SU-DHL-6 (cell line): Measurements from ENCODE around the gene HOXB6.

ENCODE experiments used
- H2AFZ ChIP-seq: fragments of 200-600 bp; sonication (generic); 2 replicates; pipeline ENCODE4 v1.6.1; 2014; ENCODE audit warnings: low read depth, mild to moderate bottlenecking, moderate library complexity, mixed read lengths, antibody characterized with exemption, low read length; ENCODE audit not compliant: severe bottlenecking
- H3F3A ChIP-seq: fragments of 200-600 bp; shearing (Covaris generic); 2 replicates; pipeline ENCODE4 v1.6.0; 2016; ENCODE audit warnings: antibody characterized with exemption, mild to moderate bottlenecking; ENCODE audit not compliant: insufficient read depth
- H3K27ac ChIP-seq: fragments of 200-600 bp; sonication (generic); 2 replicates; pipeline ENCODE4 v1.5.1; 2016; ENCODE audit warnings: low read depth, mild to moderate bottlenecking, low read length, moderate library complexity, mixed read lengths
- H3K27me3 ChIP-seq: fragments of 200-600 bp; sonication (generic), shearing (Covaris generic); 2 replicates; pipeline ENCODE4 v1.6.0; 2014; ENCODE audit warnings: mild to moderate bottlenecking, low read length
- H3K36me3 ChIP-seq: fragments of 200-600 bp; sonication (generic); 2 replicates; pipeline ENCODE4 v1.6.1; 2014; ENCODE audit warnings: mild to moderate bottlenecking, low read length, mixed read lengths
- H3K4me2 ChIP-seq: fragments of 300-600, 200-600 bp; shearing (Covaris generic), sonication (generic); 2 replicates; pipeline ENCODE4 v1.6.0; 2014; ENCODE audit warnings: low read length, low read depth, mild to moderate bottlenecking; ENCODE audit not compliant: poor library complexity, severe bottlenecking
- H3K4me3 ChIP-seq: fragments of 200-600 bp; sonication (generic); 2 replicates; pipeline ENCODE4 v1.5.1; 2014; ENCODE audit warnings: antibody characterized with exemption, low read length, mild to moderate bottlenecking, mixed read lengths; ENCODE audit not compliant: insufficient read depth, poor library complexity, severe bottlenecking
- H3K79me2 ChIP-seq: fragments of 200-600 bp; sonication (generic); 2 replicates; pipeline ENCODE4 v1.6.1; 2014; ENCODE audit warnings: mild to moderate bottlenecking, low read length, moderate library complexity; ENCODE audit not compliant: insufficient read depth
- H3K9ac ChIP-seq: fragments of 200-600 bp; sonication (generic); 2 replicates; pipeline ENCODE4 v1.7.0; 2014; ENCODE audit warnings: mild to moderate bottlenecking, low read length
- H3K9me2 ChIP-seq: fragments of 200-600 bp; sonication (generic); replicated peaks from 2 replicates; pipeline ENCODE4 v1.6.1; 2014; ENCODE audit warnings: low read length; ENCODE audit not compliant: insufficient read depth
- H3K9me3 ChIP-seq: fragments of 200-600 bp; sonication (generic); 2 replicates; pipeline ENCODE4 v1.6.1; 2014; ENCODE audit warnings: low read length, mixed read lengths; ENCODE audit not compliant: insufficient read depth
- H4K20me1 ChIP-seq: fragments of 200-600 bp; sonication (generic); 2 replicates; pipeline ENCODE4 v1.6.1; 2014; ENCODE audit warnings: low read depth, mild to moderate bottlenecking, antibody characterized with exemption, low read length, moderate library complexity, mixed read lengths
- EZH2phosphoT487 ChIP-seq: fragments of 200-600 bp; sonication (generic), shearing (Covaris generic); conservative IDR thresholded peaks from 2 replicates; pipeline ENCODE4 v1.6.1; 2018; ENCODE audit warnings: mild to moderate bottlenecking, antibody characterized with exemption, low read length, moderate library complexity, mixed read lengths
- TF ChIP-seq, protein P1 (sequence below): fragments of 200-600 bp; sonication (generic); IDR thresholded peaks from one replicate; pipeline ENCODE4 v1.5.1; 2017; ENCODE audit warnings: antibody characterized with exemption, mild to moderate bottlenecking, low read length, moderate library complexity; ENCODE audit not compliant: insufficient read depth, poor library complexity, severe bottlenecking

The HOXB6 gene

DNA sequence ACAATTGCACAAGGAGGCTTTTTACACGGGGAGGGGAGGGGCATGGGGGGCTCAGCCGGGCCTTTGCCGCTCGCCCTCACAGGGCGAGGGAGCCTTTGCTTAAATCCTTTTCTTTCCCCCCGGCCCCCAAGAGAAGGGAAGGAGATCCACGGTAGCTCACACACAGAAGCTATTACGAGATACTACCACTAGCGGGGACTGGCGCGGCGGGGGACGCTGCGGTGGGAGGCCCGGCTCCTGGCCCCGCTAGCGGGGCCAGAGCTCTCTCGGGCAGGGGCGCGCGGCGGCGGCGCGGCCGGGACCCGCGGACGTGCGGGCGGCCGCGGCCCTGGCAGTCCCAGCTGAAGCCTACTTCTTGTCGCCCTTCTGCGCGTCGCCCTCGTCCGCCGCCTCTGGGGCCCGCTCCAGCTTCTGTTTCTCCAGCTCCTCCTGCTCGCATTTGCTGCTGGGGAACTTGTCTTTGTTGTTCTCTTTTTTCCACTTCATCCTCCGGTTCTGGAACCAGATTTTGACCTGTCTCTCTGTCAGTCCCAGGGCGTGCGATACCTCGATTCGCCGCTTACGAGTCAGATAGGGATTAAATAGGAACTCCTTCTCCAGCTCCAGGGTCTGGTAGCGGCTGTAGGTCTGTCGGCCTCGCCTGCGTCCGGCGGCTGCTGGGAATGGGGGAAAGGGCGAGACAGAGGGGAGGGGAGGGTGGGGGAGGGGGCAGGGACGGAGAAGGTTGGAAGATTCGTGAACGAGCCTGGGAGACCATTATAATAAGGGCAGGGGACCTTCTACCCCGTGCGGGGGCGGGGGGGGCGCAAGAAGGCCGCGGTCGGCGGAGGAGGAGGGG lies 8.3 kb upstream of the HOXB6 start:
- H3K9me3 ChIP-seq: no peaks in the 10 kb centered on the region
- no peak overlapping the region for H2AFZ ChIP-seq
- H3K4me3 ChIP-seq: no peak overlapping the region
- TF ChIP-seq, protein P1, sequence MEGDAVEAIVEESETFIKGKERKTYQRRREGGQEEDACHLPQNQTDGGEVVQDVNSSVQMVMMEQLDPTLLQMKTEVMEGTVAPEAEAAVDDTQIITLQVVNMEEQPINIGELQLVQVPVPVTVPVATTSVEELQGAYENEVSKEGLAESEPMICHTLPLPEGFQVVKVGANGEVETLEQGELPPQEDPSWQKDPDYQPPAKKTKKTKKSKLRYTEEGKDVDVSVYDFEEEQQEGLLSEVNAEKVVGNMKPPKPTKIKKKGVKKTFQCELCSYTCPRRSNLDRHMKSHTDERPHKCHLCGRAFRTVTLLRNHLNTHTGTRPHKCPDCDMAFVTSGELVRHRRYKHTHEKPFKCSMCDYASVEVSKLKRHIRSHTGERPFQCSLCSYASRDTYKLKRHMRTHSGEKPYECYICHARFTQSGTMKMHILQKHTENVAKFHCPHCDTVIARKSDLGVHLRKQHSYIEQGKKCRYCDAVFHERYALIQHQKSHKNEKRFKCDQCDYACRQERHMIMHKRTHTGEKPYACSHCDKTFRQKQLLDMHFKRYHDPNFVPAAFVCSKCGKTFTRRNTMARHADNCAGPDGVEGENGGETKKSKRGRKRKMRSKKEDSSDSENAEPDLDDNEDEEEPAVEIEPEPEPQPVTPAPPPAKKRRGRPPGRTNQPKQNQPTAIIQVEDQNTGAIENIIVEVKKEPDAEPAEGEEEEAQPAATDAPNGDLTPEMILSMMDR: no peak
- TF ChIP-seq EZH2phosphoT487: no peak
- H3K4me2 ChIP-seq: no peak overlapping the region
- H4K20me1 ChIP-seq: no peaks in the 10 kb centered on the region
- no peaks in the 10 kb centered on the region for H3K79me2 ChIP-seq
- H3K9ac ChIP-seq: no peak overlapping the region
- H3K27me3 ChIP-seq: no peaks in the 10 kb centered on the region
- H3K27ac ChIP-seq: no peak overlapping the region
- no peaks in the 10 kb centered on the region for H3K9me2 ChIP-seq
- H3F3A ChIP-seq: no peaks in the 10 kb centered on the region
- no peaks in the 10 kb centered on the region for H3K36me3 ChIP-seq

DNA sequence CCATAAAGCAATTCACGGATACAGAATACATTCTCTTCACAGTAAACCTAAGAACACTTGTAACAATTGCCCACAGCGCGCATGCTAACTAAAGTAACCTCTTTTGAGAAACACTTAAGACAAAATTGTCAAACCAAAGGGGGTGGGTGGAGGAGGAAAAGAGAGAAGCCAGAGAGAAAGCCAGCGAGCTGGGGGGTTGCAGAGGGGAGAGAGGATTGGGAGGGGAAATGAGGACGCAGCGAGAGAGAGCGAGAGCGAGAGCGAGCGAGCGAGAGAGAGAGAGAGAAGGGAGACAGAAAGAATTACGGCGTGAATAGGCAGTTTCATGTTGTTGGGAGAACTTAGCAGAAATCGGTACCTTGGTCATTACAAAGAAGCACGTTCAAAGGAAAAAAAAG lies 7.7 kb upstream of the HOXB6 start:
- TF ChIP-seq, protein P1: no peak
- TF ChIP-seq EZH2phosphoT487: no peak
- Histone ChIP-seq H3F3A (no peaks in the 10 kb centered on the region), H3K9ac (no peak overlapping the region), H3K27ac (no peak overlapping the region), H3K4me3 (no peak overlapping the region), H3K4me2 (no peak overlapping the region), H3K27me3 (no peaks in the 10 kb centered on the region), H3K79me2 (no peaks in the 10 kb centered on the region), H3K36me3 (no peaks in the 10 kb centered on the region), H2AFZ (no peak overlapping the region), H3K9me2 (no peaks in the 10 kb centered on the region), H4K20me1 (no peaks in the 10 kb centered on the region), H3K9me3 (no peaks in the 10 kb centered on the region)

DNA sequence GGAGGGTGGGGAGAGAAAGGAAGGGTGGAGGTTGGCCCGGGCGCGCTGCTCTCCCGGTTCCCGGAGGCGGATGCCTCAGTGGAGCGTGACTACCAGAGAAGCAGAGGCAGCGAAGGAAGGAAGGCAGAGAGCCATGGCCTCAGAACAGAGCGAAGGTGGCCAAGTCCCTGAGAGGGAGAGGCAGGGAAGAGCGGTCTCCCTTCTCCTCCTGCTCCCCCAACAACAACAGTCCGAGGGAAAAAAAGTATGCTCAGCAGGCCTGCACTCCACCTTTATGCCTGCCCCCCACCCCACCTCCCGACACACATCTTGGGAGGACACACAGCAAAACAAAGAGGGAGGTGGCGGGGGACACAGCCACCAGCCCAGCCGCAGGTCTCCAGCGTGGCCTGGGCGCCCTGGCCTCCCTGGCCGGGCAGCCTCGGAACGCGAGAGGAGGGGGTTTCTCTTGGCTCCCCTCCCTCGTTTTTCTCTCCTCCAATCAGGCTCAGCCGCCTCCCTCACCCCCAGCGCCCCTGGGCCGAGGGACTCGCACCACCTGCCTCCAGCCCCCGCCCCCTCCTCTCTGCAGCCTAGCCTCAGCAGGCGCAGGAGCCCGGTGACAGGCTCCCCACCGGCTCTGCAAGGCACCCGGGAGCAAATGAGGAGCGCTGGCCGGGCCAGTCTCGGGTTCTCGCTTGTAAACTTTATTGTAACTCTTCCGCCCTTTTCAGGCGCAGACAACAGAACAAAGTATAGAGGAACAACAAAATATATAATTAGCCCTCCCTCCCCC lies 7.1 kb upstream of the HOXB6 start:
- H3K4me3 ChIP-seq: no peak overlapping the region

More for the DNA sequence above, 7.1 kb upstream of the HOXB6 start:
- Histone ChIP-seq H3K36me3 (no peaks in the 10 kb centered on the region), H3K79me2 (no peaks in the 10 kb centered on the region), H3K9me3 (no peaks in the 10 kb centered on the region), H3K9me2 (no peaks in the 10 kb centered on the region), H3K4me2 (peak overlapping the region; percentile 84), H3K9ac (peak overlapping the region; percentile 73; the same call in 1 of the 2 replicates), H3F3A (no peaks in the 10 kb centered on the region), H4K20me1 (no peaks in the 10 kb centered on the region), H2AFZ (no peak overlapping the region), H3K27ac (no peak overlapping the region), H3K27me3 (no peaks in the 10 kb centered on the region)
- TF ChIP-seq, protein P1: no peak
- TF ChIP-seq EZH2phosphoT487: no peak
